NCI-H510A (cell line): Measurements from ENCODE around the gene LRRC57.

Source experiments
- DNase-seq: peaks from one replicate; lab custom pipeline; 2025; lab: John Stamatoyannopoulos, UW

The LRRC57 gene

GRCh38 chr15:42549741-42550392 lies 1.3 kb upstream of the LRRC57 start:
- no peak for DNase-seq

DNA sequence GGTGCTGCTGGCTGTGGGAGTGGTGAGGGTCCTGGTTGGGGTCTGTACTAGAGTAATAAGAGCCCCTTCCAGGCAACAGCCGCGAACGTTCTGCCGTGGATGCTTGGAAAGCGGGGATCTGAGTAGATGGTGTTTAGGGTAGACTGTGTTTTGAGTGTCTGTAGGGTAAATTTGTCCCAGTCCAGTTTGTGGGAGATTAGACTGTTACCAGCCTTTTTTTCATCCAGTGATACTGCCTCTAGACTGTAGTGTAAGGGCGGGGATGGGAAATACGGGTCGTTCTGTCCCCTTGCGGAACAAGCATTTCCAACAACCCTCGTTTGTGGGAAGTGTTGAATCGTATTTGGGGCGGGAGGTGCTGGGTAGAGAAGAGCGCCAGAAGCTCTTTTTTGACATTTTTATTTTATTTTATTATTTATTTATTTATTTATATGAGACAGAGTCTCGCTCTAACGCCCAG lies 469 bp upstream of the LRRC57 start:
- no peak for DNase-seq

DNA sequence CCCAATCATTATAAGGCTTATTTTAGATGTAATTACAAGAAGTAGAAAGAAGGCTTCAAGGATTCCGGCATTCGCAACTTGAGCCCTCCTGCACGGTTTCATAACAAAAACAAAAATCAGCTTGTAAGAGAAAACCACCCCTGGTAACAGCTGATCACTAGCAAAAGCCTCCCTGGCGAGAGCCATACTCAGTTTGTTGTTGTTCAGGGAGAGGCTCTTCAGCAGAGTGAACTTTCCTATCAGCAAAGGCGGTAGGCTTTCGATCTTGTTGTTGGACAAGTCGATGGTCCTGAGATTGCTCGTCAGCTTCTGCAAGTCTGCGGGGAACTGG lies 710 bp downstream of the LRRC57 start:
- no peak for DNase-seq

DNA sequence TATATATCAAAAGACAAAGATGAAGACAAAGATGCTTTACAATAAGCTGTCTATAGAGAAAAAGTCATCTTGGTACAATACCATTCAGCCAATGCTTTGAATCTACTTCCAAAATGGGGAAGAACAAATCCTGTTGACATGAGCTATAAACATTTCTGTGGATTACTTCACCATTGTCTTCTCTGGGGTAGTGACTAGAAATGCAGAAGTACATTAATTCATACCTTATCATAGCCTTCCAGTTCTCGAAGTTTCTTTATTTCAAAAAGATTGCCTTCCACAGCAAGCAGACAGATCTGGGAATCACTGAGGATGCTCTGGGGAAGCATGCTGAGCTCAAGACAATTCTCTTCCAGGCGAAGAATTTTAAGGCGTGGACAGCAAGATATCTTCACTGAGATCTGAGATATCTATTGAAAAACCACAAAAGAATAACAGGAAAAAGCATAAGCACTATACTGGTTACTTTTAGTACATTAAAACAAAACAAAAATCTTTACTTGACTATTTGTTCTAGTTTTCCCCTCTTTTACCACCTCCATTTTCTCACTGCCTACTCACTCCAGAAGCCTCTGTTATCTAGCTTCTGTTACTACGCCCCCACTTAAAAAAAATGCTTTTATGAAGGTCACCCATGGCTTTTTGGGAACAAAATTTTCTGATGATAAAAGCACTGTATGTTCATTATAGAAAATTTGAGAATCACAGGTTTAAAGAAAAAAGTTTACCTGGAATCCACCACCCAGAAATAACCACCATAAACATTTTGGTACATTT lies 3.6 kb downstream of the LRRC57 start:
- DNase-seq = no peak

GRCh38 chr15:42533246-42533645 lies 15.3 kb downstream of the LRRC57 start:
- DNase-seq = no peak

DNA sequence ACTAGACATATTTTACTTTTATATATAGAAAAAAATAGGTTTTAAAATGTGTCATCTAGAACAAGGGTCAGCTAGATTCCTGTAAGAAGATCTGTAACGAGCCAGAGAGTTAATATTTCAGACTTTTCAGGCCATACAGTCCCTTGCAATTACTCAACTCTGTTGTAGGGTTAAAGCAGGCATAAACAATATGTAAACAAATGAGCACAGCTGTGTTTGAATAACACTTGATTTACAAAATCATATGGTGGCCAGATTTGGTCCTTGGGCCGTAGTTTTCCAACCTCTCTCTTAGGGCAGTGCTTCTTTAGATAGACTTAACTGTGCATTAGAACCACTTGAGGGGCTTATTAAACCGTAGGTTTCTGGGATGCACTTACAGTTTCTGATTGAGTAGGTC lies 19.6 kb downstream of the LRRC57 start:
- no peak for DNase-seq

DNA sequence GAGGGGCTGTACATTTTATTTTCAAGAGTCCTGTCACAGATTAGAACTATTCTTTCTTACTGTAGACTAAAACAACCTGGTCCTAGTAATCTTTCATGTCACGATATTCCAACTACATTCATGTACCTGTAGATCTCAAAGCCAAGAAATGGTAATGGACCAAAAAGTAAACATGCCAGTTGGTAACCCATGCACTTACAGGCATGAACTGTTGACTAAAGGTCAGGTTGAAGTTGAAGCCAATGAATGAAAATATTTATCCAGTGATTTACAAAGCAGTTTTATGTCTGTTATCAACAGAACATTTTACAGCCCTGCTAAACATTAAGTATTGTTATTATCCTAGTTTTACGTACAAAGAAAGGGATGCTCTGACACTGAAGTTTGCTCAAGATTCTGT lies 25.3 kb downstream of the LRRC57 start:
- no peak for DNase-seq

DNA sequence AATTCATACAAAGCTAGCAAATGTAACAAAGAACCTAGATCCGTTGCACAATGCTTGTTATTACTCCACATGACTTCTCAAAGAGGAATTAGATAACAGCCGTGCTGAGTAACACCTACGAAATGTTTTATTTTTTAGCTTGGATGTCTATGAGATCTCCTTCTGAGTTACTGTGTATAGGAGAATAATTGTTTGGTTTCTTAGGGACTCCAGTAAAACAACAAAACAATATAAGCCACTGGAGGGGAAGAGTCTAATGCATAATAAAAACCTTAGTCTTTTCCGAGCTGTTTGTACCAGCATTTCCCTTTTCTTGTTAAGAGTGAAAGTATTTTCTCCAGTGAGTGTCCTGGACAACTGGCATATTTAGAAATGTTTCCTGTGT lies 37.6 kb downstream of the LRRC57 start:
- DNase-seq = no peak

DNA sequence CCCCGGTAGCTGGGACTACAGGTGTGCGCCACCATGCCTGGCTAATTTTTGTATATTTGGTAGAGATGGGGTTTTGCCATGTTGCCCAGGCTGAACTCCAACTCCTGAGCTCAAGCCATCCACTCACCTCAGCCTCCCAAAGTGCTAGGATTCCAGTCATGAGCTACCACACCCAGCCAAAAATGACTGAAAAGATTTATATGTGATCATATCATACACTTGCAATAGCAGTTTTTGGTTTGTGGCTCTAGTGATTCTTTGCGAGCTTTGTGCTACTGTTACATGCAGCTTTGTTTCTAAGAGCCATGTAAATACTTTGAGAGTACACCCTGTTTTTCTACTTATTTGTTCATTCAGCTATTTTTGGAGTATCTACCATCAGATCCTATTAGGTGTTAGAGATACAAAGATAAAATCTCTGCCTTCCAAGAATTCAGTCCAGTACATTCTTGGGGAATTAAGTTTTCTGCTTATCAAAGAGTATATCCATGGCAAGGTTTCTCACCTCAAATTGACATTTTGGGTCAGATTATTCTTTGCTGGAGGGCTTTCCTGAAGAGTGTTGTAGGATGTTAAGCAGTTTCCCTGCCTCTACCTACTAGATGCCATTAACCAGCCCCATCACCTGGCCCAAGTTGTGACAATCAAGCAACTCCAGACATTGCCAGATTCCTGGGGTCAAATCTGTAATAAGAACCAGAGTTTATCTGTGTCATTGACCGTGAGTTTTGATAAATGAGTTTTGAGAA lies 38.2 kb downstream of the LRRC57 start:
- DNase-seq = no peak

DNA sequence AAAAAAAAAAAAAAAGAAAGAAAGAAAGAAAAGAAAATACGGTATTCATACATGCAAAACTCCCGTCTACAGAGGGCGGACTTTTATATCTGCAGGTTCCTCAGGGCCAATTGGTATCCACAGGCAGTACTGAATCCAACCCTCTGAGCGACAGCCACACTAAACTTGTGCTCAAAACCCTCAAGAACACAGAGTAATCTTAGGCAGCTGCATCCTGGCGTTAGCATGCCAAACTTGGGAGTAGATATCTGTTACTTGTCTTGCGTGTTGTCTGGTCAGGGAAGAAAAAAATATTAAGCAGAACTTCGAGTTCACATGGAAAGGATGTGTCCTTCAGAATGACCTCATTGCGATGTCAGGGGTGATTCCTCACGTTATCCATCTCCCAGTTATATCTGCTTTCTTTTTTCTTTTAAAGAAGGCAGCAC lies 40.3 kb downstream of the LRRC57 start:
- DNase-seq = no peak

- no peak for DNase-seq
Measured at GRCh38 chr15:42507514-42507913, 41.1 kb downstream of the LRRC57 start.

DNA sequence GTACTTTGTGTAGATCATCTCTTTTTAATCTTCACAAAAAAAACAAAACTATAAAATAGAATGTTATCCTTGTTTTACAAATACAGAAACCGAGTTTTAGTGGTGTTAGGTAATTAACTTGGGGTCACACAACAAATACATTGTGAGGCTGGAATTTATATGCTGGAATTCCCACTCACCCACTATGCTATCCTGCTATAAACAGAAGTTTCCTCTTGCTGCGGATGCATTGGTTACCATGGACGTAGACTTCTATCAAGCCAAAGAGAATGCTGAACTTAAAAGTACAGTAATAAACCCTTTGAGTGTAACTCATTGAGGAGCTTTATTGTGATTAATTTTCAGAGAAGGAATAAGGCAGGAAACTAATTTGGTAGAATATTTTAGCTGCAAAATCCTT lies 44.0 kb downstream of the LRRC57 start:
- no peak for DNase-seq

- no peak for DNase-seq
Measured at GRCh38 chr15:42503825-42504224, 44.8 kb downstream of the LRRC57 start.

GRCh38 chr15:42502477-42502876 lies 46.1 kb downstream of the LRRC57 start:
- no peak for DNase-seq

DNA sequence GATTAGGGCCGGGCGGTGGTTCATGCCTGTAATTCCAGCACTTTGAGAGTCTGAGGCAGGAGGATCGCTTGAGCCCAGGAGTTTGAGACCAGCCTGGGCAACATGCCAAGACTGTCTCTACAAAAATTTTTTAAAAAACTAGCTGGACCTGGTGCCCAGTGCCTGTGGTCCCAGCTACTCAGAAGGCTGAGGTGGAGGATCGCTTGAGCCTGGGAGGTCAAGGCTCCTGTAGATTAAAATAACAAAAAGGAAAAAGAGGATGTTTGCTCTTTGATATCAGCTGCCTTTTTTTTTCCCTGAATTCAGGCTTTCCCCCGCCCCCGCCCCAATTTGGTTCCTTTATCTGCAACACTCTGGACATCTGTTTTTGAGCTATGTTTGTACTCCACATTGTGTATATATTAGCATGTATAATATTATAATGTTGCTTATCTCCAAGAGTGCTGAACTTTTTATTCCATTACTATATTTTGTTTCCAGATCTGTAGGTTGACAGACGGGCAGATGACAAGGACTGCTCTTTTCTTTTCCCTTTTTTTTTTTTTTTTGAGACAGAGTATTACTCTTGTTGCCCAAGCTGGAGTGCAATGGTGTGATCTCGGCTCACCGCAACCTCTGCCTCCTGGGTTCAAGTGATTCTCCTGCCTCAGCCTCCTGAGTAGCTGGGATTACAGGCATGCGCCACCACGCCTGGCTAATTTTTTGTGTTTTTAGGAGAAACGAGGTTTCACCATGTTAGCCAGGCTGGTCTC lies 48.6 kb downstream of the LRRC57 start:
- no peak for DNase-seq

DNA sequence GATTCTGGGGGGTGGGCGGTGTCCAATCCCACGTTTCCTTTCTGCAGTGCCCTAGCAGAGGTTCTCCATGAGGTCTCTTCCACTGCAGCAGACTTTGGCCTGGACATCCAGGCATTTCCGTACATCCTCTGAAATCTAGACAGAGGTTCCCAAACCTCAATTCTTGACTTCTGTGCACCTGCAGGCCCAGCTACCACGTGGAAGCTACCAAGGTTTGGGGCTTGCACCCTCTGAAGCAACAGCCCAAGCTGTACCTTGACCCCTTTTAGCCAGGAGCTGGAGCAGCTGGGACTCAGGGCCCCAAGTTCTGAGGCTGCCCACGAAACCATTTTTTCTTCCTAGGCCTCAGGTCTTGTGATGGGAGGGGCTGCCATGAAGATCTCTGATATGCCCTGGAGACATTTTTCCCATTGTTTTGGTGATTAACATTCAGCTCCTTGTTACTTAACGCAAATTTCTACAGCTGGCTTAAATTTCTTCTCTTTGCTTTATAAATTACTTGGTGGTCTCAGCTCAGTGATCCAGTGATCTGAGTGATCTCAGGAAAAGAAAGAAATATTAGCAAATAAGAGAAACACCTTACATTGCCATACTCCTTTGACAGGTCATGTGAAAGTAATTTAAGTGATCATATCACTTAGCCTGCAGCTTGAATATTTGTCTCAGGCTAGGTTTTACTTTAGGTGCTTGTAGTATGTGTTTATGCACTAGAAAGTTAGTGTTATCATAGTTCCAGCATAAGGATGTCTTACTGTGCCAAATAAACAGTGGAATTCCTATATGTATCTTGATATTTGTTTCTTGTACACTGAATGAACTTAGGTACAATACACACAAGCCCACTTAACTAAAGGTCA lies 50.2 kb downstream of the LRRC57 start:
- no peak for DNase-seq

DNA sequence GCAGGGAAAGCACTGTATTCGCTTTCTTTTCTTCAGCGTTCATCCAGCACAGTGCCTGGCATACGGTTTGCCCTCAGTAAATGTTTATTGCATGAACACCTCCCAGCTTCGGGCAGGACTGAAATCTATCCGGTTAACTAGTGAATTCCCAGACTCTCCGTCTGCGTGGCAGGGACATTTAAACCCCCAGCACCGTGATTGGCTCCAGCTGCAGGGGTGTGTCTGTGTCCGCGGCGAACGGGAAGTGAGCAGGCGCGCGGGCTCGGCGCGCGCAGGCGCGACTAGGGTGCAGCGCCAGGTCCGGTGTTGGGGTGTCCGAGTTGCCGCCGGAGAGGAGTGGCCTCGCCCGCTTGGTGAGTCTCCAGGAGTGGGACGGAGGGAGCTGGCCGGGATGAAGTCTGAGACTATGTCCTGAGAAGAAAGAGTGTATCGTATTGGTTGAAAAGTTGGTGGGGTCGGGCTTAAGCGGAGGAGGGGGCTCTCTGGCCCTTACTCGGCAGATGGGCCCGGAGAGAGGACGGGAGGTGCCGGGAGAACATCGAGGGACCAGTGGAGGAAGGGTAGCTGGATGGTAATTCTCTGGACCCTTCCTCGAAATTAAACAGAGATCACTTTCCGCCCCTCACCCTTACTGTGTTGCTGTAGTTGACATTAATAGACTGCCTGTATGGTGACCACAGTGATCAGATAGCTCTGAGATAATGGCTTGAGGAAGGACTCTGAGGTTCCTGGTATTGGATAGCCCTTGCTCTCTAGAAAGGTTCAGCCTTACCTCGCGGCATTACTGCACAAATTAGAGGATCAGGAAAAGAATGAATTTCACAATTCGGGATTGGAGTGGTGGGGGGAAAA lies 53.0 kb downstream of the LRRC57 start, which contains the start of gene SNAP23:
TSS of gene SNAP23 (plus strand) at position 274 of the 852 bp plus-strand sequence. CDS start 16,213 bp downstream, outside the sequence.
- peak; percentile 66 for DNase-seq

GRCh38 chr15:42494998-42495360 lies 53.6 kb downstream of the LRRC57 start:
- no peak for DNase-seq

DNA sequence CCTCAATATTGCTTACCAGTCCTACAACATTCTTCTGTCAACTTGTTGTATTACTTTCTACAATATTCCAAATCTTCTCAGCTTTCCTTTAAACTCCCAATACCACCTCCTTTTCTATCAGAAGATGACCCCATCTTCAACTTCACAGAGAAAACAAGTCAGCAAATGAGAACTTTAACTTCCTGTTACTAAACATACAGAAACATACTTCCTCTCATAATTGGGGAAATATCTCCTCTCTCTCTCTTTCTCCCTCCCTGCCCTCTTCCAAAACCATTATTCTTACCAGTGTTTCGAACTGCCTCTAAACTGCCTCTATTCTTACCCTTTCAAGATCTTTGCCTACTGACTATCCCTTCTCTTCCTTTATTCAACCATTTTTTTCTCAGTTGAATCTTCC lies 54.9 kb downstream of the LRRC57 start:
- DNase-seq = no peak

GRCh38 chr15:42491539-42492225 lies 56.9 kb downstream of the LRRC57 start:
- DNase-seq = no peak
